Right cardiac atrium (tissue), 5 donors: ENCODE measurements around the gene ACOX3. TPM values are rescaled to one million over a fixed set of nuclear protein-coding genes. Genes with fewer than 3 reads are reported as not detected.
"Not testable (repeated sequence)": the region's sequence is repeated elsewhere in the genome, so short reads cannot be mapped to it uniquely, and the experiment has no call there.

Source experiments
- ATAC-seq, 2 donors: fragments of 200-7000 bp; cut with Tn5 transposase; one replicate each; pipeline versions ENCODE4 v1.8.0 to v1.9.1; 2020; ENCODE audit warnings: moderate library complexity in 2 of 2, mild to moderate bottlenecking in 1 of 2
- DNase-seq, 3 donors: peaks; one replicate each; pipeline ENCODE4 v3.0.0-alpha.2; 2020
- H3K27ac ChIP-seq: one replicate; pipeline ENCODE4 v1.5.1; 2013; ENCODE audit warnings: mild to moderate bottlenecking, low read length, control low read depth, moderate library complexity
- H3K27me3 ChIP-seq: one replicate; pipeline ENCODE4 v1.6.1; 2013; ENCODE audit not compliant: control insufficient read depth, insufficient read depth
- H3K4me1 ChIP-seq: one replicate; pipeline ENCODE4 v1.6.1; 2013; ENCODE audit warnings: low read length; ENCODE audit not compliant: control insufficient read depth, insufficient read depth
- H3K4me3 ChIP-seq: one replicate; pipeline ENCODE4 v1.5.1; 2013; ENCODE audit warnings: low read length, control low read depth
- H3K9me3 ChIP-seq: one replicate; pipeline ENCODE4 v1.6.1; 2013; ENCODE audit warnings: low read length; ENCODE audit not compliant: control insufficient read depth
- WGBS: extraction: QIAGEN DNeasy Blood & Tissue Kit; methylation state at CpG from one replicate; pipeline ENCODE4 v1.1.7; 2013; 5-methylcytosine and 5-hydroxymethylcytosine counted together
- intact Hi-C, 4 donors: fragments of 100-400 bp; cut with DNase I; formaldehyde crosslinking; loops; one replicate each; pipeline versions ENCODE4 v1.11.0 to v1.14.0; 2022 to 2023
- long read RNA-seq, 4 donors: library from polyadenylated mRNA; unstranded; transcript quantifications; one replicate each; pipeline ENCODE4 v2.0.0, GENCODE V29; 2020 to 2021
- polyA plus RNA-seq: library from polyadenylated mRNA; stranded (reverse); fragments of 200-250 nt; gene quantifications from one replicate; pipeline ENCODE4 v1.2.3, GENCODE V29; 2013
- total RNA-seq, 4 donors: library from RNA; stranded (reverse); fragmentation: NEBNext Ultra II Directional; extraction: Animal tissue kit (Norgen Biotek cat#: 25700); gene quantifications; one replicate each; pipeline ENCODE4 v1.2.1, GENCODE V29; 2021
- donor health status: healthy with polysubstance abuse.
- donor health status: DM: no; HTN: yes; CAD: no.
- donor health status: DM: no; HTN: no; CAD: no.
- donor health status: DM: no; HTN: yes; CAD: no; lungs with severe emphysema.
- donor health status: DM: yes; HTN: yes; CAD: no.

Gene ACOX3
- 10 to 100 TPM; 52.9 to 94.8 (median 55.1) TPM for total RNA-seq
- 25.7 TPM for polyA plus RNA-seq
- long read RNA-seq, donor 1, transcript ACOX3-203 (18 exons, 2,253 nt) = major isoform, 33 of 65 reads
- long read RNA-seq, donor 1, partial matches to known transcripts = 7 of 65 reads
- long read RNA-seq, donor 1, other reads (novel, unspliced or antisense) = 22 of 65 reads
- long read RNA-seq, donor 2, transcript ACOX3-203 (18 exons, 2,253 nt) = major isoform, 24 of 43 reads
- long read RNA-seq, donor 2, partial matches to known transcripts = 9 of 43 reads
- long read RNA-seq, donor 2, other reads (novel, unspliced or antisense) = 10 of 43 reads
- long read RNA-seq, donor 3, transcript ACOX3-201 (18 exons, 2,860 nt) = minor isoform, 5 of 330 reads
- long read RNA-seq, donor 3, transcript ACOX3-203 (18 exons, 2,253 nt) = major isoform, 163 of 330 reads
- long read RNA-seq, donor 3, partial matches to known transcripts = 67 of 330 reads
- long read RNA-seq, donor 3, other reads (novel, unspliced or antisense) = 94 of 330 reads
- long read RNA-seq, donor 4, transcript ACOX3-203 (18 exons, 2,253 nt) = major isoform, 24 of 35 reads
- long read RNA-seq, donor 4, partial matches to known transcripts = 3 of 35 reads
- long read RNA-seq, donor 4, other reads (novel, unspliced or antisense) = 8 of 35 reads

DNA sequence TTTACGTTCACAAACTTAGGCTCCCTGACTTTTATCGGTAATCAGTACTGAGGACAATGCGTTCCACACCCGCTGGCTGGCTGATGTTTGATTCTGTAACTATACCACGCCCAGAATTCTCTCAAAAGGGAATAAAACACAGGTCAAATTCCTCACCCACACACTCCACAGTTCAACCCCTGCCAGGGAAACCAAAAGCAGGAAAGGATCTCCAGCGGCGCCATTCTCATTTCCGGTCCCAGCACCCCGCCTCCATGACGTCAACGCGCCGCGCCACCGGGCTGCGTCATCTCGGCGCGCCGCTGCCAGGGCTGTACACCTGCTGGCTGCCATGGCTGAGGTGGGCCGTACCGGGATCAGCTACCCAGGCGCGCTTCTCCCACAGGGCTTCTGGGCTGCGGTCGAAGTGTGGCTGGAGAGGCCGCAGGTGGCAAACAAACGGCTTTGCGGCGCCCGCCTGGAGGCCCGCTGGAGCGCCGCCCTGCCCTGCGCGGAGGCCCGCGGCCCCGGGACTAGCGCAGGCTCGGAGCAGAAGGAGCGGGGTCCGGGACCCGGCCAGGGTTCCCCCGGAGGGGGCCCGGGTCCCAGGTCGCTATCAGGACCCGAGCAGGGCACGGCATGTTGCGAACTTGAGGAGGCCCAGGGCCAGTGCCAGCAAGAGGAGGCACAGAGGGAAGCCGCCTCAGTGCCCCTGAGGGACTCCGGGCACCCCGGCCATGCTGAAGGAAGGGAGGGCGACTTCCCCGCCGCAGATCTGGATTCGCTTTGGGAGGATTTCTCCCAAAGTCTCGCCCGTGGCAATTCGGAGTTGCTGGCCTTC, at the start of gene ACOX3, which contains the start of gene TRMT44:
ACOX3 (minus strand) TSS at position 232 of the 820 bp plus-strand sequence. CDS start 24,202 bp downstream, outside the sequence.
TRMT44 (plus strand) TSS at position 286 of the 820 bp plus-strand sequence; CDS start at position 332, 46 bp downstream.
- H3K27ac ChIP-seq = peak within 1 kb of the TSS; percentile 94
- H3K4me1 ChIP-seq = peaks cover 13% of the 10 kb centered on the region

DNA sequence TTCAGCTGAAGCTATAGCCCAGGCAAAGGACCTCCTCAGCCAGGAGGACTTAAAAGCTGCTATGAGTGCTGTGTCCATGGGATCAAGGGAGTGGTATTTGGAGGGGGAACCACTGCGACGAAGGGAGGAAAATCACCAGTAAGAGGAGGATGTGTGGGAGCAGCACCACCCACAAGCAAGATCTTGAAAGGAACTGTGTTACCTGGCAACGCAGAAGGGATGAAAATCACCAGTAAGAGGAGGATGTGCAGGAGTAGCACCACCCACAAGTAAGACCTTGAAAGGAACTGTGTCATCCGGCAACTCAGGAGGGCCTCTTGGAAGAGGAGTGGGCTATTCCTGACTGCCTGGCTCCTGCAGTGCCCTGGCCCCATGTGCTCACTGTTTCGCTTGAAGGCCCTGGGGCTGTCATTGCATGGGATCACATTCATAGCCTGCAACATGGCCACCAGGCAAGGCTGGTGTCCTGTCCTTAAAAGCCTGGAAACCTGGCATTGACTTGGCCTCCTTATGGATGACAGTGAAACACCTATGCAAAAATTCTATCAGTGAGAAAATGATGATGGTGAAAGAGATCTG, 48.4 kb upstream of the ACOX3 start:
- intact Hi-C loops = no loop called here
- ATAC-seq (no peak), DNase-seq (no peak)
- WGBS = 93% methylated on average over 5 of the region's 5 CpGs
- Histone ChIP-seq H3K4me1 (no peaks in the 10 kb centered on the region), H3K27ac (no peak overlapping the region), H3K27me3 (no peaks in the 10 kb centered on the region), H3K9me3 (no peaks in the 10 kb centered on the region), H3K4me3 (no peak overlapping the region)

More for the DNA sequence above, at the start of gene ACOX3, which contains the start of gene TRMT44:
- ATAC-seq (peak; percentile 93 to 94), DNase-seq (peak; percentile 87 to 97 (median 96))
- WGBS = under 1% methylated on average over 60 of the region's 60 CpGs
- H3K9me3 ChIP-seq = no peaks in the 10 kb centered on the region
- no peaks in the 10 kb centered on the region for H3K27me3 ChIP-seq
- H3K4me3 ChIP-seq = peak within 1 kb of the TSS; percentile 90
- intact Hi-C loops = no loop called here

GRCh38 chr4:8486643-8487042, 46.1 kb upstream of the ACOX3 start:
- ATAC-seq = not testable (repeated sequence)

GRCh38 chr4:8480221-8480620, 39.7 kb upstream of the ACOX3 start:
- intact Hi-C loops = no loop called here
- Histone ChIP-seq H3K27me3 (no peaks in the 10 kb centered on the region), H3K4me1 (no peaks in the 10 kb centered on the region), H3K27ac (no peak overlapping the region), H3K9me3 (no peaks in the 10 kb centered on the region), H3K4me3 (no peak overlapping the region)
- no peak for DNase-seq
- 92% methylated on average over 11 of the region's 11 CpGs for WGBS
- no peak for ATAC-seq

More at GRCh38 chr4:8486643-8487042, 46.1 kb upstream of the ACOX3 start:
- intact Hi-C loops, DNase-seq, H3K27ac ChIP-seq, H3K9me3 ChIP-seq, H3K4me1 ChIP-seq, H3K4me3 ChIP-seq, H3K27me3 ChIP-seq: not testable (repeated sequence)
- 49% methylated on average over 9 of the region's 9 CpGs for WGBS

GRCh38 chr4:8478801-8479744, 38.5 kb upstream of the ACOX3 start:
- Histone ChIP-seq H3K9me3 (no peaks in the 10 kb centered on the region), H3K27ac (no peak overlapping the region), H3K4me3 (no peak overlapping the region), H3K27me3 (no peaks in the 10 kb centered on the region), H3K4me1 (no peaks in the 10 kb centered on the region)
- ATAC-seq = no peak
- WGBS = 87% methylated on average over 24 of the region's 24 CpGs
- intact Hi-C loops = no loop called here
- no peak for DNase-seq

DNA sequence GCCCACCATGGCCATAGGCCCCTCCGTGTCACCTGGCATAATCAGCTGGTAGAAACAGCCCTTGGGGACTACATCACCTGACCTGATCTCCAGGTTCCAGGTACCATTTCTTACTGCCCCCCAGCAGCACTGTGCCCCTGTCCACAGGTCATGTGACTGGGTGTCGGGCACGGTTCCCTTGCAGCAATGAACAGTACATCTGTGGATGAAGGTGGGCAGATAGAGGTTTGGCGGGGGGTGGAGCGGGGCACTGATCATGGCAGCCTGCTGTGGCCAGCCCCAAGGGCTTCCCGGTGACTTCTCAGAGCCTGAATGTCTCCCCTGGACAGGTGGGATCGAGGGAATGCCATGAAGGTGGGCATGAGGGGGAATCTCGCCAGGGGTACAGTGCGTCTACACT, 37.8 kb upstream of the ACOX3 start:
- WGBS = 95% methylated on average over 9 of the region's 9 CpGs
- no peaks in the 10 kb centered on the region for H3K4me1 ChIP-seq
- no peak overlapping the region for H3K27ac ChIP-seq
- DNase-seq = no peak
- intact Hi-C loops = no loop called here
- no peak overlapping the region for H3K4me3 ChIP-seq
- no peaks in the 10 kb centered on the region for H3K27me3 ChIP-seq
- no peaks in the 10 kb centered on the region for H3K9me3 ChIP-seq
- no peak for ATAC-seq

DNA sequence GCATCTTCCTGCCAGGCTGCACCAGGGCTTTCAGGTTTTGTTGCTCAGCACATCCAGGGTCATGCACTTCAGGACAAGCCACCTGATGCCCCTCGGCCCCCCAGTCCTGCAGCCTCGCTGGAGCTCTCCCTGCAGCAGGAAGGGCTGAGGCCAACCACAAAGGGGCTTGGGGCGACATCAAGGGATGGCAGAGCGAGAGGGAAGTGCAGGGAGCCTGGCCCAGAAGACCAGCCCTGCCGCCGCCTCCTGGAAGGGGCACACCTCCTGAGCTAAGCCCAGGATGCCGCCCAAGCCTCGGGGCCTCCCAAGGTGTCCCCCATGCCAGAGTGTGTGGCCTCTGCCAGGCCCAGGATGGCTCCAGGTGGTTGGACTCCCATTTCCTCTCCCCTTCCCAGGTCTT, 37.2 kb upstream of the ACOX3 start:
- Histone ChIP-seq H3K4me1 (no peaks in the 10 kb centered on the region), H3K9me3 (no peaks in the 10 kb centered on the region), H3K27me3 (no peaks in the 10 kb centered on the region), H3K4me3 (no peak overlapping the region), H3K27ac (no peak overlapping the region)
- 94% methylated on average over 8 of the region's 8 CpGs for WGBS
- intact Hi-C loops = no loop called here
- ATAC-seq (no peak), DNase-seq (peak in 1 of 3 donors; percentile 51)

- ATAC-seq (no peak), DNase-seq (no peak)
- intact Hi-C loops = no loop called here
- Histone ChIP-seq H3K9me3 (no peaks in the 10 kb centered on the region), H3K27me3 (no peaks in the 10 kb centered on the region), H3K4me1 (peaks cover 3% of the 10 kb centered on the region), H3K4me3 (no peak overlapping the region), H3K27ac (no peak overlapping the region)
- 93% methylated on average over 16 of the region's 16 CpGs for WGBS
Measured at GRCh38 chr4:8477095-8477635, 36.6 kb upstream of the ACOX3 start.

- DNase-seq (peak in 1 of 3 donors; percentile 44), ATAC-seq (no peak)
- H3K27ac ChIP-seq = no peak overlapping the region
- intact Hi-C loops = no loop called here
- peaks cover 3% of the 10 kb centered on the region for H3K4me1 ChIP-seq
- no peaks in the 10 kb centered on the region for H3K27me3 ChIP-seq
- H3K9me3 ChIP-seq = no peaks in the 10 kb centered on the region
- H3K4me3 ChIP-seq = no peak overlapping the region
- 90% methylated on average over 29 of the region's 29 CpGs for WGBS
Measured at GRCh38 chr4:8475751-8476575, 35.4 kb upstream of the ACOX3 start.
